ENCODE data around the gene CDK1. TPM values are rescaled to one million over a fixed set of nuclear protein-coding genes. Genes with fewer than 3 reads are reported as not detected.

Gene CDK1
- total RNA-seq, 2 experiments from 2014 or later = 77.5 to 78.0 TPM

DNA sequence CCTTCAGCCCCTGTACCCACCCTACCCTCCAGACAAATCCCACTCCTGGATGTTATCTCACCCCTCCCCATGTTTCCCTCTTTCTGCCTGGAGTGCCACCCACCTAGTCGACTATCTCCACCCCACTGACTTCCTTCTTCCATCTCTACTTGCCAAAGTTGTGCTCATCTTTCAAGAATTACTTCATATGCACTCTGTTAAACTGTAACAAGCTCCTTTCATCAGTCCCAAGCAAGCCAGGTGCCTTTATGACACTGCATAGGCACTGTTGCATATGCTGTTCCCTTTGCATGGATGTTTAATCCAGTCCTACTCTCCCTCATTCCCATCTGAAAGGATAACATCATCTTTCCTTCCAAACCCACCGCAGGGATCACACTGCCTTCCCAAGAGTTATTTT is 8.9 kb upstream of the CDK1 start:
- CTCF ChIA-PET = no interaction called here
- POLR2A ChIA-PET = no interaction called here

DNA sequence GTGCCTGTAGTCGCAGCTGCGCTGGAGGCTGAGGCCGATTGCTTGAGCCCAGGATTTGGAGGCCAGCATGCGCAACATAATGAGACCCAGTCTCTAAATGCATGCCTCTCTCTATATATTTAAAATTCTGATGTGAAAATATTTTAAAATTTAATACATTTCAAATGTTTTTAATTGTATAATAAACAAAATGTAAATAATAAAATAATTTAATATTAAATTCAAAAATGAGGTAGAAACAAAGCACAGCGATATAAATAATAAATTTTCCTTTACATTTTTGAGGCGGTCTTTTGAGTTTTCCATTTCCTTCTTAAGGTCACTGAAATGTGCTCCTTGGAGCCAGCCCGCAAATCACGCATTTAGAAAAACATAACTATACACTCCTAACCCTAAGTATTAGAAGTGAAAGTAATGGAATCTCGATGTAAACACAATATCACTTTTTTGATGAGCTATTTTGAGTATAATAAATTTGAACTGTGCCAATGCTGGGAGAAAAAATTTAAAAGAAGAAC is 523 bp upstream of the CDK1 start:
- ChIA-PET CTCF (no interaction called here), POLR2A (interaction anchor here (0.5 kb wide), 1 partner anchor 1412 kb away, joined by 4 read pairs; no protein-coding TSS in a partner anchor)

DNA sequence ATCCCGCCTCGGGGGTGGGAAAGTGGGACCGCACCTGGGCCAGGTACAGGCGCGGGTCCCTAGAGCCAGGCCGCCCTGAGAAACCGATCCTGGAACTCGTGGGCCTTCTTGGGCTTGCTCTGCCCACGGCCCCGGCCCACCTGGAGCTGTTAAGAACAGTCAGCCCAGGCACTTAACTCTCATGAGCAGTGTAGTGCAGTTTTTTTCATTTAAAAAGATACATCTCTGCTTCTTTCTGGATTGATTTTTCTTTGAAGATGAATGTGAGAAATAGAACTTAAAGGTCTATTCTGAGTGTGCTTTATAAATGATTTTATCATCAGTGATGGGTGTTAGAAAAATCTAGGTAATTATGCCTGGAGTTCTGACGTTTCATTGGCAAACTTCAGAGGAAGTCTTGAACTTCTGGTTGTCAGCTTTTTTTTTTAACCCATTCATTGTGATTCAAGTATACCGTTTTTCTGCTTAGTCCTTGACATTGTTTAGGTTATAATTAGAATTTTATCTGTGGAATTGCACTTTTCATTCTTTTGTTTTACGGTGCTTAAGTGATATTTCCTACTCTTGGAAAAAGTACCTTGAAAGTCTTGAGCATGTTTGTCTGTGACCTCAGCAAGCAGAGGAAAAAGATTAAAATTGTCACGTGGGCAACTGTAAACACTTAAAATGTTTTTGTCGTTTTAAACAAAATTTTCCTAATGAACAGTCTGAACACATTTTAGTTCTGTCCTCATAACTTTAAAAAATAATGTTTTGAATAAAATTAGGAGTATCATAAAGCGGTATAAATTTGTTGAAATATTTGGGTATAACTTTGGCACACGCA is 906 bp downstream of the CDK1 start:
- ChIA-PET CTCF (no interaction called here), POLR2A (no interaction called here)

DNA sequence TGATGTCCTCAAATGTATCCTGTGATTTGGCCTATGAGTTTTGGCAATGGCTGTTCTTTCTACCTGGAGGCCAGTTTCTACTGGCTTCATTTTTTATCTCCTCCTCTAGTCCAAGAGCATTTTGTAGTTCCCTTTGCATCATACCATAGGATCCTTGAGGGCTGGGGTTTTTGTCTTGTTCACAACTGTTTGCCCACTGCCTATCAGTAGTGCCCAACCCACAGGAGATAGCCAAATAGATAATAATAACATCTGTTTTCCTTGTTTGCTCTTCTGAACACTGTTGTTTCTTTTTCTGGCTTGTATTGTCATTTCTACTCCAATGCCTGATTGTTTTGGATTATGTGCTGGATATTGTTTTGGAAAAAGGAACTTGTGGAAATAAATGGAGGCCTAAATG is 3.4 kb downstream of the CDK1 start:
- ChIA-PET CTCF (no interaction called here), POLR2A (no interaction called here)

DNA sequence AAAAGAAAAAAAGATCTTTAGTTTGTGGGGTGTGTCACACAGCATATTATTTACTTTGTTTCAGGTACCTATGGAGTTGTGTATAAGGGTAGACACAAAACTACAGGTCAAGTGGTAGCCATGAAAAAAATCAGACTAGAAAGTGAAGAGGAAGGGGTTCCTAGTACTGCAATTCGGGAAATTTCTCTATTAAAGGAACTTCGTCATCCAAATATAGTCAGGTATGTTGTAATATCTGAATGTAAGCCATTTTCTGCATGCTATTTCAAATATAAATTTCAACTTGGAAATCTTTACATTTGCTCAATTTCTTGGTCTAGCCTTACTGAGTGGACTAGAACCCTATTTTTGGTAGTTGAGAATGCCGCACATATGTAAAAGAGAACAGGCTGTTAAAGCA is 6.4 kb downstream of the CDK1 start:
- POLR2A ChIA-PET = no interaction called here
- CTCF ChIA-PET = no interaction called here

DNA sequence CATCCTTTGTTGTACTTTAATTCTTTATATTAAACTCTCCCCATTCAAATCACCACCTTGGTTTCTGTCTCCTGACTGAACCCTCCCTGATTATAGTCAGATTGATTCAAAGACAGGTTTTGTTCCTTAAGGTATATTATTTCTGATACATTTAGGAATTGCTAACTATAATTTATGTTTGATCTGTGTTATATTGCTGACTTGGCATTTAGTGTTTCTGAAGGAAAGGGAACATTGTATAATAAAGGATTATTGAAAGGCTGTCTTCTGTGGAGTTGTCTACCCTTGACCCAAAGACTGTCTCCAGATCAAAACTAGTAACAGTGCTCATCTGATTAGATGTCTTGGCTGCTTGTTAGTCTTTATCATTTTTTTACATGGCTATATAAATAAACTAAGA is 10.3 kb downstream of the CDK1 start:
- CTCF ChIA-PET = no interaction called here
- POLR2A ChIA-PET = interaction anchor here (0.6 kb wide), 1 partner anchor 140 kb away, joined by 4 read pairs; no protein-coding TSS in a partner anchor

DNA sequence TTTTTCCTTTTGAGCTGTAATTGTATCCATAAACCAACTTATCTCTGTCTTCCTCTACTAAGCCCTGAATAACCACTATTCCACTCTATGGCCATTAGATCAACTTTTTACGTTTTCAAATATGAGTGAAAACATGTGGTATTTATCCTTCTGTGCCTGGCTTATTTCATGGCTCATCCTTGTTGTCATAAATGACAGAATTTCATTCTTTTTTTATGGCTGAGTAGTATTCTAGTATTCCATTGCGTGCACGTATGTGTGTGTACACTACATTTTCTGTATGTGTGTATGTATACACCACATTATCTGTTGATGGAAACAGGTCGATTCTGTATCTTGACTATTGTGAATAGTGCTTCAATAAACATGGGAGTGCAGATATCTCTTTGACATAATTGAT is 11.1 kb downstream of the CDK1 start:
- CTCF ChIA-PET = no interaction called here
- POLR2A ChIA-PET = no interaction called here

DNA sequence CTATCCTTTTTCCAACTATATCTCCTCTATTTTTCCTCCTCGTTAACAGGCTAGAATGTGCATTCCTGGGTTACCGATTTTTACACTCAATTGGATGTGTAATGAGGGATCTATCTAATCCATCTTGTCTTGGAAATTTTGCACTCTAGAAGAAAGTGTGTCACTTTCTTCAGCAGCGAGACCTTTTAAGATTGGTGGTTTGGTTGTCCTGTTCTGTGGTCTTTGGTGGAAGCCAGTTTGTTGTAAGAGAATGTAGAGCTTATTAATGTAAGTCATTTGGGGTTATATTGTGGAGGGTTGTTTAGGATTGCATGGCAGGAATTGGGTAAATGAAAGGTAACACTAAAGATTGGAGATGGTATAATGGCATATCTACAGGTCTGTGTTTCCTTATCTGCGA is 16.7 kb downstream of the CDK1 start:
- POLR2A ChIA-PET = no interaction called here
- CTCF ChIA-PET = no interaction called here

DNA sequence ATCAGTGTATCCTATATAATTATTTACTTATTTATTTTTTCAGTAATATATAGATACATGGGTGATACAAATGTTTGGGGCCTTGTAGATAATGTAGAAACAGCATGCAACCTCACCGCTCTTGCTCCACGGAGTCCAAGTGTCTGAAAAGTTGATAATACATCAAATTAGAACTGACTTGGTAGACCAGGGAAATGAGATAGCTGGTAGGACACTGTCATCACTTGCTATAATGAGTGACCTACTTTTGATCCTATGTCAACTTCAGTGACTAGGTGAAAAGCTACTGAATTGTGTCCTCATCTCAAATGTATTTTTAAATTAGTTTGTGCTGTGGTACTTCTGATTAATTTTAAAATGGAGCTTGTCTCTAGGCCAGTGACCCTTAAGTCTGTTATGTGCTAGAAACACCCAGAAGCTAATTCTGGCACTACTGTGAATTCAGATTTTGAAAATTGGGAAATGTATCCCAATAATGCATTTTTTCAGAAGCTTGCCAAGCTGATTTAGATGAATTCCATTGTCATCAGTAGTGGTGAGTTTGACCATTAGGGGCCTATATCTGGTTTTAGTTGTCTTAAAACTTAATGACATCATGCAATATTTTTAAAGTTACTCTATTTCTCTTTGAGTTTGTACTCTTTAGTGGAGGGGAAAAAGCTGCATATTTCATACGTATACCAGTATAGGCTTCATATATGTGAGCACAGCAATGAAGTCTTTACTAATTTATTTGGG is 17.4 kb downstream of the CDK1 start:
- CTCF ChIA-PET = no interaction called here
- POLR2A ChIA-PET = no interaction called here

DNA sequence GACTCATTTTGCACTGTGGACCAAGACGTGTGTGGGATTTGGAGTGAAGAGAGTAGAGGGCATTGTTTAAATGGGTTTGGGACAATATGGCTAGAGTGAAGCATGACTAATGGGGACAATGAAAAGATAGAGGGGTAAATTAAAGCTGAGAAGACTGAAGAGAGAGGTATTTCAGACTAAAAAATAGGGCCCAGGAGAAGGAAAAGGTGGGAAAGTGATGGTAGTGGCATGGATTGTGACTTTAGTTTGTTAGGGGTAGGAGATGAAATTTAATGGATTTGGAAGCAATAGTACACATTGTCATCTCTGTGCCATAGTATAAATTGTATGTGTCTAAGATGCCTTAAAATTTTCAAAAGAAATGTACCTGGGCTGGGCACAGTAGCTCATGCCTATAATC is 18.2 kb downstream of the CDK1 start:
- POLR2A ChIA-PET = no interaction called here
- CTCF ChIA-PET = interaction anchor here (0.8 kb wide), 1 partner anchor 852 kb away, joined by 3 read pairs; no protein-coding TSS in a partner anchor

DNA sequence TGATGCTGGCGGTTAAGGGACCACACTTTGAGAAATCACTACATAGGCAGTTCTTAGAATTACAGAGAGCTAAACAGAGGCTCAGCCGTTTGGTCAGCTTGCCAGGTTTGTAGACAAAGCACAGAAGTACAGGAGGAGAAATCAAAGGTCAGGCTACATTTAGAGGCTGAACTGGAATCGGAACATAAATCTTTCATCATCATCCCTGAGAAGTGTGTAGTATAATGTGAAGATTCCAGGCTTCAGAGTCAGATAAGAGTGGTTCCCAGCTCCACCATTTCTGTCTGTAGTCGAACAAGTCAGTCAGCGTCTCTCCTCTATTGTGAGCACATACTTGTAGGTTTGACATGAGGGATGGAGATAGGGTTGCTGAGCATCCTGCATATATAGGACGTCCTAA is 18.9 kb downstream of the CDK1 start:
- CTCF ChIA-PET = no interaction called here
- POLR2A ChIA-PET = no interaction called here

DNA sequence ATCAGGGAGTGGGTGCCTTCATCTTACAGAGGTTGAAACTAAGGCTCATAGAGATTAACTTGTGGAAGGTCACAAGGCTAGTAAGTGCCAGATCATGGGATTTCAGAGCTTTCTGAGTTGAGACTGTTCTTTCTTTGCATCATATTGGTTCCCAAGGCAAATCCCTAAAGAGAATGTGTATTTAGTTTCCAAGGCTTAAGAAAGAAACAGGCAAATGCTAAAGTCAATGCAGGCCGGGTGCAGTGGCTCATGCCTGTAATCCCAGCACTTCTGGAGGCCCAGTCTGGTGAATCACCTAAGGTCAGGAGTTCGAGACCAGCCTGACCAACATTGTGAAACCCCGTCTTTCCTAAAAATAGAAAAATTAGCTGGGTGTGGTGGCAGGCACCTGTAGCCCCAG is 19.8 kb downstream of the CDK1 start:
- POLR2A ChIA-PET = no interaction called here

DNA sequence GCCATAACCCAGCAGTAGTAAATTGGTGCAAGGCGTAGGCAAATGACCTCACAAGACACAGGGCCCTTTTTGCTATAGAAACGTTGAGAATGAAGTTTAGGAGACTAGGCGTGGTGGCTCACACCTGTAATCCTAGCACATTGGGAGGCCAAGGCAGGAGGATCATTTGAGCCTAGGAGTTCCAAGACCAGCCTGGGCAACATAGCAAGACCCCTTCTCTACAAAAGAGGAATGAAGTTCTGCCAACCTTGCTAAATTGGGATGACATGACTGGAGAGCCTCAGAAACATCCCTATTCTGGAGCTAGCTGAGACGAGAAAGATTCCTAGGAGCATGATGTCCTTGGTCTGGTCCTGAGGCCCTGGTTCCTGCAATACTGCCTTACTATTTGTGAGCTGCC is 20.6 kb downstream of the CDK1 start:
- POLR2A ChIA-PET = no interaction called here
- CTCF ChIA-PET = no interaction called here

More for the DNA sequence above, 19.8 kb downstream of the CDK1 start:
- CTCF ChIA-PET = no interaction called here

DNA sequence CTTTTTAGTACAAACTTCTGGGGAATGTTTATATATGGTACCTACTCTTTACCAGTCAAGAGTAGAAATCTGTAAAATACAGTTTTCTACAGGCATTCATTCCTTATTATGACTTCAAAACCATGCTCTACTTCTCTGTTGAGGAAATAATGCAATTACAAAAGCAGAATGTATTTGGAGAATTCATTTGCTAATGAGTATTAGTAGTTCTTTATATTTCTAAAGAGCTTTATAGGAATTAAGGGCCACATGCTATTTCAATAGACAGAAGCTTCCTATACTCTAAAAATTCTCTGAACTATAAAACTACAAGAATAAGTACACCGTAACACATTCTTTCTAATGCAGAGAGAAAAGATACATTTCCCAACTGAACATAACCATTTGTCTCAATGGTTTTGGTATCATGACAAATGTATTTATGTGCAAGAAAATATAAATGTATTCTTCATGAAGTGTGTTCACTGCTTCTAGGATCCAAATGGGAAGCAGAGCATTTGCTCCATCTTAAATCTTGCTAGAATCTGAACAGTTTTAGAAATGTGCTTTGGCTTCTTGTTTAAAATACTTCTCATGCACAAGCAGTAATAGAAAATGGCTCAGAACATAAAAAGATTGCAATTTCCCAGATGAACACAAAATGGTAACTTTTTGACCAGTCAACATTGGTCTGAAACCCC is 21.8 kb downstream of the CDK1 start:
- ChIA-PET CTCF (no interaction called here), POLR2A (no interaction called here)

DNA sequence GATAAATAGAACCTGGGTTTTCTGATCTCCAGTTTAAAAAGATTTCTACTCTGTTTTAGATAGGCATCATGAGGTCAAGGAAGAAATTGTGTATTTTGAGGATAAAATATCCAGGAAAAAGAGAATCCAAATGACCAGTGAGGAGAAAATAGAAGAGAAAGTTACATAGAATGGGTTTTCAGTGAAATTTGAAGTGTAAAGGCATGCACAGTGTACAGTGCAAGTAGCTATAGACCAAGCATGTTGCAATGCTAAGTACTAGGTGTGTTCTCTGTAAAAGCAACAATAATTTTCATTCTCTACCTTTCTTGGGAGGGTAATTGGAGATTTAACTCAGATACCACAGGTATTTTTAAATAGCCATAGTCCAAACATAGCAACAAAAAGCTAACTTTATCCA is 22.6 kb downstream of the CDK1 start:
- ChIA-PET POLR2A (no interaction called here), CTCF (no interaction called here)

DNA sequence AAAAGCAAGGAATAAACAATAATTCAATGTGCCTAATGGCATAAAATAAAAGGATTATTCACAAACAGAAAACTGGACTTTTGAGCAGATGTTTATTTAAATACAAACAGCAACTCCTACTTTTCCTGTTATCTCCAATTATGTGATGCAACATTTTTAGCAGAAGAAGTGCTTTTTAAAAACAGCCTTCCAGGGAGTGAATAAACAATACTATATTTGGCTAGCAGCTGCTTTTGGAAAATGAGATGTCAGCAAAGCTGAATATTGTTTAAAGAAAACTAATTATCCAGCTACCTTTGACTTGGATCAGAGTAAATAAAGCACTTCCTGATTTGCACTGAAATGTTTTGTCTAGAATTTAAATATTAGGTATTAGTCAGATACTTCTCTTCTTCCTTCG is 23.2 kb downstream of the CDK1 start:
- POLR2A ChIA-PET = no interaction called here
- CTCF ChIA-PET = no interaction called here

DNA sequence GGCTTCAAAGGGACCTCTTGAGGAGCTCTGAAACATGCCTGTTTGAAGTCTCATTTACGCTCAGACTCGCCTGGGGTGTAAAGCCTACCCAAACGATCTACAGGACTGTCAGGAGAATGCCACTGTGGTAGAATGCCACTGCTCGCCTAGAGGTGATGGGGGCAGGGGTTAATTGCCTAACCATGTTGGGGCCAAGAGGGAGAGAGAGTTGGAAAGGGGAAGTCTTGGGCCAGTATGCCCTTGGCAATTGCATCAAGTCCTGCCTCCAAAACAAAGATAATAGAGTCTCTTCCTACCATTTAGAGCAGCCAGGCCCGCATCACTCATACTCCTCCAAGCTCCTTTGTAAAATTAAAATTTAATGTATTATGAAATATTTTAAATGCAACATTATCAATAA is 25.2 kb downstream of the CDK1 start:
- ChIA-PET CTCF (no interaction called here), POLR2A (no interaction called here)

DNA sequence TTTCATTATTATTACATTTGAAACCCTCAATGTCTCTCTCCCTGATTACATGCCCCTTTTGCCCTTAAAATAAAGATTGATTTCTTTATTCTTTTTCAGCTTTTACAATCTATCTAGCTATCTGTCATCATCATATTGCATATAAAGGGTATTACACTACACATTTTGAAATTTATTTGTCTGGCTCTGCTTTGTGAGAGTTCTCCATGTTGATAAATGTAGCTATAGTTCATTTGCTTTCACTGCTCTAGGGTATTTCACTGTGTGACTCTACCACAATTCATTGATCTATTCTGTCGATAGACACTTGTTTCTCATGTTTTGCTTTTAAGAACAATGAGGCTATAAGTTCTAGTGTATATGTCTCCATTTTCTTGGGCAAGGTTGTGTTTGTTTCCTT is 25.6 kb downstream of the CDK1 start:
- ChIA-PET POLR2A (no interaction called here), CTCF (no interaction called here)

DNA sequence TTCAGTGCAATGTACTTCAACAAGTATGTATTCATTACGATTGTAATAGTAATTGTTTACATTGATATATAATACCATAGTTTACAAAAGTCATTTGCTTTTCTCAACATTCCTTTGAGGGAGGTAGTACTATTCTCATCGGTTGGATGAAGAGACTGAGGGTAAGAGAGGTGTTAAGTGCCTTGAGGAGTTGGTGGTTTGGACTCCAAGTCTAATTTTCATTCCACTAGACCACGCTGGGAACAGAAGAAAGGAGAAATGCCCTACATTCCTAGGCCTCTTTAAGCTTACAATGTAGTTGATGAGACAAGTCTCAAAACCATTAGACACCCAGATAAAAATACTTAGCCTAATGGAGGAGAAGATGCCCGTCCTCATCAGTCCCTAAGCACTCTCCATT is 28.6 kb downstream of the CDK1 start:
- CTCF ChIA-PET = no interaction called here
- POLR2A ChIA-PET = no interaction called here

DNA sequence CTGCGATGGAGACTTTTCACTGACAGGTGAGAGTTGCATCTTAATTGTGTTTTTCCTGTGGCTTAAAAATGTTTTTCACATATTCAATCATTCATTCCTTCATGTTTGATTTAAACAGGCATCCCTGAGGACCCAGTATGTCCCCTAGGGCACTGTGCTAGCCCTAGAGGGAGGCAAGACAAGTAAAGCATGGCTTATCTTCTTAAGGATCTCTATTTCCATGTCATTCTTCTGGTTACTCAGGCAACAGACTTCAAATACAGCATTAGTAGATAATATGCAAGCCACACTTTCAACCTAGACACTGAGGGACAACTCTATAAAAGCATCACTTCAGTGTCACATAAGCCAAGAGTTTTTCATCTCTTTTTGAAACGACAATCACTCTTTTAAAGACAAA is 29.2 kb downstream of the CDK1 start:
- CTCF ChIA-PET = no interaction called here
- POLR2A ChIA-PET = no interaction called here

DNA sequence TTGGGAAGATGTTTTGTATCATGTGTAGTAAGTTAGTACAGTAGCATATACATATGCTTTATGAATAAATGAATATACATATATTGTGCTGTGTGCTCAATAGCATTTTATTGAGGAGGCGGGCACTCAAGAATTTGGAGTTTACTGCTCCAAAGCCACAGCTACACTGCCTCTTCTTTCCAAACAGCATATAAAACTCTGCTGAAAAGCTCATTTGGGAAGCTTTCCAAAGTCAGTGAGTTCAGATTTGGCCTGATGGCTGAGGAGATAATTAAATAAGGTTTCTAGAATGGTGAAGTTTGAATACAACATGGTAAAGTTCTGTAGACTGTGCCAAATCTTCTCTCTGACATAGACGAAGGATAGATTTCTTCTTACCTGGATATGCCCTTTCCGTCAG is 29.8 kb downstream of the CDK1 start:
- ChIA-PET CTCF (no interaction called here), POLR2A (no interaction called here)
